Astrocyte of the cerebellum (primary cell): Measurements from ENCODE around the gene LYST.

Experiments
- DNase-seq: peaks from one replicate; pipeline ENCODE4 v3.0.0-alpha.2; 2011; ENCODE audit warnings: low read depth
- H3K4me3 ChIP-seq: 2 replicates; pipeline ENCODE4 v1.5.1; 2011; ENCODE audit warnings: mild to moderate bottlenecking, low read depth, low read length, moderate library complexity
- in situ Hi-C: cut with HindIII; loops from 2 replicates; pipeline ENCODE4 v1.10.0; 2017; ENCODE audit warnings: low sequenced_read_pairs
- TF ChIP-seq, protein P1 (sequence below): IDR thresholded peaks from 2 replicates; pipeline ENCODE4 v1.5.1; 2012; ENCODE audit warnings: low read length, low read depth, moderate library complexity, mild to moderate bottlenecking; ENCODE audit errors: missing control alignments

The LYST gene

GRCh38 chr1:235737751-235738150 lies 129.0 kb downstream of the LYST start:
- no peak for DNase-seq
- H3K4me3 ChIP-seq: no peak overlapping the region
- TF ChIP-seq, protein P1, sequence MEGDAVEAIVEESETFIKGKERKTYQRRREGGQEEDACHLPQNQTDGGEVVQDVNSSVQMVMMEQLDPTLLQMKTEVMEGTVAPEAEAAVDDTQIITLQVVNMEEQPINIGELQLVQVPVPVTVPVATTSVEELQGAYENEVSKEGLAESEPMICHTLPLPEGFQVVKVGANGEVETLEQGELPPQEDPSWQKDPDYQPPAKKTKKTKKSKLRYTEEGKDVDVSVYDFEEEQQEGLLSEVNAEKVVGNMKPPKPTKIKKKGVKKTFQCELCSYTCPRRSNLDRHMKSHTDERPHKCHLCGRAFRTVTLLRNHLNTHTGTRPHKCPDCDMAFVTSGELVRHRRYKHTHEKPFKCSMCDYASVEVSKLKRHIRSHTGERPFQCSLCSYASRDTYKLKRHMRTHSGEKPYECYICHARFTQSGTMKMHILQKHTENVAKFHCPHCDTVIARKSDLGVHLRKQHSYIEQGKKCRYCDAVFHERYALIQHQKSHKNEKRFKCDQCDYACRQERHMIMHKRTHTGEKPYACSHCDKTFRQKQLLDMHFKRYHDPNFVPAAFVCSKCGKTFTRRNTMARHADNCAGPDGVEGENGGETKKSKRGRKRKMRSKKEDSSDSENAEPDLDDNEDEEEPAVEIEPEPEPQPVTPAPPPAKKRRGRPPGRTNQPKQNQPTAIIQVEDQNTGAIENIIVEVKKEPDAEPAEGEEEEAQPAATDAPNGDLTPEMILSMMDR: no peak
- in situ Hi-C loops: no loop called here

- no peak for DNase-seq
- no peak overlapping the region for H3K4me3 ChIP-seq
- TF ChIP-seq, protein P1: no peak
- in situ Hi-C loops: no loop called here
Observed at GRCh38 chr1:235736263-235736662, 130.4 kb downstream of the LYST start.

- in situ Hi-C loops: no loop called here
- TF ChIP-seq, protein P1: no peak
- no peak for DNase-seq
- no peak overlapping the region for H3K4me3 ChIP-seq
Observed at GRCh38 chr1:235735621-235736020, 131.1 kb downstream of the LYST start.

DNA sequence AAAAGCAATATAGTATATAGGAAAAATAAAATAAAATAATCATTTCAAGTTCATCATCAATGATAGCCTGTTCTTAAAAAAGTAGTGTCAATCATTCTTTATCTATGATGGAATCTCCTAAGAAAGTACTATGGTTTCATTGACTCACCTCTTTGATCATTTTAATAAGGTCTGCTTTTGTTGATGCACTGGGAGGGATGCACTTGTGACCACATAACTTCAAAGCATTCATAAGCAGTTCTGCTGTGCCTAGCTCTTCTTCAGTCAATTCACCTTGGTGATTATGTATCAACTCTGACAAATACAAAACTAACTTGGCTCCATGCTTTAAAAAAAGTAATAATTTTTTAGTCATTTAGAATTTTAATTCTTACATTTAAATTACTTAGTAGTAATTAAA lies 132.4 kb downstream of the LYST start:
- in situ Hi-C loops: no loop called here
- no peak for DNase-seq

GRCh38 chr1:235730007-235730406 lies 136.7 kb downstream of the LYST start:
- TF ChIP-seq, protein P1: no peak
- DNase-seq: no peak

More for the DNA sequence above, 132.4 kb downstream of the LYST start:
- TF ChIP-seq, protein P1: no peak
- no peak overlapping the region for H3K4me3 ChIP-seq

DNA sequence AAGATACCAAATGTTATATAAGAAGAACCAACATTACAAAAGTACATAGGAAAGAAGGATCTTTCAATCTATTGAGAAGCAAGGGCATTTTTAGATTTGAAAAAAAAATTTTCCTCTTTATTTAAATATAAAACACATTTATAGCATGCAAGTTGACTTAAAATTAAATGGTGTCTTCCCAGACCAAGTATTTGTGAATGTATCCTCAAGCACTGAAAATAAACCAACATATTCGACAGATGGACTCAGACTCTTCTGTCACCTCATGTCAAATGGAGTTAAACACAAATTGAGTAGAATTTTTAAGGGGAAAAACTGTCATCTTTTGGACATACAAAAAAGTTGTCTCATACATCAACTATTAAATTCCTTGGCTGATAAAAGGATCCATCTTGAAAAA lies 140.1 kb downstream of the LYST start:
- no peak overlapping the region for H3K4me3 ChIP-seq
- in situ Hi-C loops: no loop called here
- no peak for DNase-seq
- TF ChIP-seq, protein P1: no peak

More at GRCh38 chr1:235730007-235730406, 136.7 kb downstream of the LYST start:
- in situ Hi-C loops: no loop called here
- no peak overlapping the region for H3K4me3 ChIP-seq

- TF ChIP-seq, protein P1: no peak
- in situ Hi-C loops: no loop called here
- DNase-seq: no peak
- no peak overlapping the region for H3K4me3 ChIP-seq
Observed at GRCh38 chr1:235725434-235725833, 141.3 kb downstream of the LYST start.
